ENCODE data around the gene SIGLEC1.

Gene SIGLEC1

GRCh38 chr20:3698591-3699001 is 13.8 kb downstream of the SIGLEC1 start:
- DNase-seq: no peak

- no peak for DNase-seq
Measured at GRCh38 chr20:3697588-3698305, 14.7 kb downstream of the SIGLEC1 start.

GRCh38 chr20:3696745-3697587 is 15.4 kb downstream of the SIGLEC1 start:
- no peak for DNase-seq

GRCh38 chr20:3696200-3696599 is 16.2 kb downstream of the SIGLEC1 start:
- no peak for DNase-seq

- DNase-seq: no peak
Measured at GRCh38 chr20:3694864-3695263, 17.5 kb downstream of the SIGLEC1 start.

- DNase-seq: no peak
Measured at GRCh38 chr20:3693376-3693775, 19.0 kb downstream of the SIGLEC1 start.

GRCh38 chr20:3692706-3693294 is 19.6 kb downstream of the SIGLEC1 start:
- no peak for DNase-seq

GRCh38 chr20:3691897-3692296 is 20.5 kb downstream of the SIGLEC1 start:
- no peak for DNase-seq

GRCh38 chr20:3691306-3691705 is 21.1 kb downstream of the SIGLEC1 start:
- DNase-seq: no peak

GRCh38 chr20:3690413-3690812 is 22.0 kb downstream of the SIGLEC1 start:
- DNase-seq: no peak

GRCh38 chr20:3689978-3690377 is 22.4 kb downstream of the SIGLEC1 start:
- no peak for DNase-seq

GRCh38 chr20:3687655-3688054 is 24.7 kb downstream of the SIGLEC1 start:
- DNase-seq: no peak

- peak; percentile 55 for DNase-seq
Measured at GRCh38 chr20:3686867-3687321, 25.5 kb downstream of the SIGLEC1 start.

- no peak for DNase-seq
Measured at GRCh38 chr20:3686421-3686820, 26.0 kb downstream of the SIGLEC1 start.

- DNase-seq: no peak
Measured at GRCh38 chr20:3685341-3685740, 27.1 kb downstream of the SIGLEC1 start.

GRCh38 chr20:3681931-3682781 is 30.2 kb downstream of the SIGLEC1 start, which contains the start of gene ADAM33:
ADAM33 (minus strand) TSS chr20:3682010; CDS start chr20:3682004, 6 bp downstream.
- DNase-seq: no peak

- no peak for DNase-seq
Measured at GRCh38 chr20:3681352-3681930, 31.0 kb downstream of the SIGLEC1 start.

GRCh38 chr20:3680701-3681351 is 31.6 kb downstream of the SIGLEC1 start:
- no peak for DNase-seq

GRCh38 chr20:3679749-3680700 is 32.4 kb downstream of the SIGLEC1 start:
- no peak for DNase-seq

All from NCI-H1694 (cell line).